CMK (cell line): ENCODE results near the gene PRKCE.
"Not testable (repeated sequence)": the region's sequence is repeated elsewhere in the genome, so short reads cannot be mapped to it uniquely, and the experiment has no call there.

Experiments
- DNase-seq: peaks from one replicate; pipeline ENCODE4 v3.0.0-alpha.2; 2010; ENCODE audit warnings: low read depth

The PRKCE gene

GRCh38 chr2:45889620-45890370 is 238.3 kb downstream of the PRKCE start:
- DNase-seq = no peak

- not testable (repeated sequence) for DNase-seq
Observed at GRCh38 chr2:45890371-45890646, 238.8 kb downstream of the PRKCE start.

GRCh38 chr2:45890819-45891218 is 239.3 kb downstream of the PRKCE start:
- no peak for DNase-seq

- DNase-seq = no peak
Observed at GRCh38 chr2:45891719-45892424, 240.4 kb downstream of the PRKCE start.

GRCh38 chr2:45892425-45892745 is 240.9 kb downstream of the PRKCE start:
- DNase-seq = no peak

DNA sequence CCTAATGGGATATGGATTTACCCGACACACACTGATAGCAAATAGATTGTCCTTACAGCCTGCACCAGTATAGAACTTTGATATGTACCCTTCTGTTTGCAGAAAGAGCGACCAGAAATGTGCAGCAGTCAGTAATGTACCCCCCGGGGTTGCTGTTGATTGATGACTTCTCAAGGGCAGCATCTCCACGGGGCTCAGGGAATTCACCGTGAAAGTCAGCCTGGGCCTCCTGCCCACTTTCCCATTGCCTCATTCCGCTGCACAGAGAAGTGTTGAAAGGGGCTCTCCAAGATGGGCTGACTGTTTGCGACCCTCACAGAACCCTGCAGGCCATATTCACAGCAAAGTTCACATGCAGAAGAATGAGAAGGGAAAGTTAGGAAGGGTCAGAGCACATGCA is 241.3 kb downstream of the PRKCE start:
- DNase-seq = no peak

- DNase-seq = no peak
Observed at GRCh38 chr2:45894211-45894610, 242.7 kb downstream of the PRKCE start.

- DNase-seq = no peak
Observed at GRCh38 chr2:45895241-45895861, 243.9 kb downstream of the PRKCE start.

- DNase-seq = no peak
Observed at GRCh38 chr2:45896311-45896710, 244.8 kb downstream of the PRKCE start.

GRCh38 chr2:45897842-45898241 is 246.4 kb downstream of the PRKCE start:
- no peak for DNase-seq

- no peak for DNase-seq
Observed at GRCh38 chr2:45898819-45899218, 247.3 kb downstream of the PRKCE start.

DNA sequence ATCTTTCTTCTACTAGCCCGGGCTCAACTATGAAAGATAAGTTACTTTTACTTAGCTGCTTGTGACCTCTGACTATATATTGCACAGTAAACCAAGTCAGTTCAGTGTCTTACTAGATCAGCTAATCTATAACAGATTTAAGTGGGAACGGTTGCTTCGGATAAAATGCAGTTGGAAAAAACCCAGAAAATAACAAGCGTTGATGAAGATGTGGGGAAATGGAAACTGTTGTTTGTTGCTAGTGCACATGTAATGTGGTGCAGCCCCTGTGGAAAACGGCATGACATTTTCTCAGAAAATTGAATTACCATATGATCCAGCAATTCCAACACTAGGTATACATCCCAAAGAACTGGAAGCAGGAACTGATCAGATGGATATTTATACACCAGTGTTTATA is 248.5 kb downstream of the PRKCE start:
- DNase-seq = no peak

DNA sequence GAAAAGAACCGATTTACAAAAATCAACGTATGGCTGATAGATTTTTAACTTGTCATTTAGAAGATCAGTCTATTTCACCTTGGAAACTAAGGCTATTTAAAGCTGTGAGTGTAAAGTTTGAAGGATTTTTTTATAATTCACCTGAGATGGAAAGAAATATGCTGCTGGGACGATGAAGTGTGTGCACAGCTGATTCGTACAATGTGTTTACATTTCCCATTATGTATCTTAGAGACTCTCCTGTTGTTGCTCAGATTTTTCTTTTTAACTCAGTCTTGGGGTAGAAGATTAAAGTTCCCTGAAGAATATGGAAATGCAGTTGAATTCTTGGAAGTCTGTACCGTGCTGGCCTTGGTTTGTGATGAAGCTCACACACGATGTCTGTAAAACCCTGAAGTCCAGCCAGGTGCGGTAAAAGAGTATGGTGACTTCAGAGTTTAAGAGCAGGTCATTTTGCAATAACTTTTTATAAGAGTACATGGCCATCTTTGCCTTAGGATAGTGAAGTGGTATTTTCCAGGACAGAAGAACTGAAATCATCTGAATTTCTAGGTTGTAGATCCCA is 250.1 kb downstream of the PRKCE start:
- no peak for DNase-seq

GRCh38 chr2:45902380-45902779 is 250.9 kb downstream of the PRKCE start:
- no peak for DNase-seq

DNA sequence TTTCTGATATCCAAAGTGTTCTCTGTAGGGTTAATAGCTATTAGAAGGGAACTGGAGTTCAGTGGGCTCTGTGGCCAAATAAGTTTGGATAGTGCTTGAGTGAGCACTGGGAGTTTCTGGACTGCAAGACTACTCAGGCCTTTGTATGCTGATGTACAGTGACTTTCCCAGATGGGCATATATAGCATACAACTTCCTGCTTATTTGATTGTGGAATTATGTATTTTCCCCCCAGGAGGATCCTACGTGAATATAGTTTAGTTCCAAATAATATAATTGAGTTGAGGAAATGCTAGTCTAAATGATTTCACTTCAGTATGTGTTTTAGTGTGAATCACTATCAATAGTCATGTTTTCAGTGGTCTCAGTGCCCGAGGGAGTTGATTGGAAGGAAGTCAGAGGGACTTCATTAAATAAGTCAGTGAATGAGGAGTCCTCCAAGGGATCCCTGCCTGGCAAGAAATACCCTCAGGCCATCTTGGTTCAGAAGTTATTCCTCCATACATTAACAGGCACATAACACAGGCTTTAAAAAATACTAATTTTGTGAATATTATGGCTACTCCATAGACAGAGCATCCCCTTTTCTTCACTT is 251.4 kb downstream of the PRKCE start:
- no peak for DNase-seq

- no peak for DNase-seq
Observed at GRCh38 chr2:45904267-45904945, 252.9 kb downstream of the PRKCE start.

GRCh38 chr2:45904946-45905631 is 253.6 kb downstream of the PRKCE start:
- no peak for DNase-seq

DNA sequence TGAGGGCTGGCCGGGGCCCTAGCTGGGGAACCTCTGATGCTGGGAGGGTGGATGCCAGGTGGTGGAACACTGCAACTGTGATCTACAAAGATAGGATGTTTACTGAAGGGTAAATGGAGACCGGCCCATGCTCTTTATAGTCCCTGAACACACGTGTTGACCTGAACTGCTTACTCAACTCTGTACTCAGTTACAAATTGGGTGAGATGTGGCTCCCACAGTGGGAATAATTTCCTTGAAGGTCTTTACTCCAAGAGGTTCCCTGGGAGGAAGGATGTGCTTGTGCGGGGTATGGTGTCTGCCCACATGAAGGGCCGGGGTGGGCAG is 254.1 kb downstream of the PRKCE start:
- no peak for DNase-seq

DNA sequence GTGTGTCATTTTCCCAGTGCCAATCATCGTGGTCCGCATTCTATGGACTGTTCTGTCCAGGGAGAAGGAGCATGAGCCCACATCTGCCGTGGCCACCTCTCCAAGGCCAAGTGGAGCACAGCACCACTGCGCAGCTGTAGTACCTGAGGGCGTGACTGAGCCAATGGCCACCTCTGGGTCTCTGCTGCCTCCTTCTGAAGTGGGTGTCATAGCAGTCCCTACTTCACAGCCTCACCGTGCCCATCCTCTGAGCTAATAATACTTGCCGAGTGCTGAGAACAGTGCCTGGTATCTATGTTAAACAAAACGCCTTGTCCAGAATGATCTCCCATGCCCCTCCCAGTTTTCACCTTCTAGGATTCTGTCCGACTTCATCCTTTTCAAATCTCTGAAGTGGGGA is 256.1 kb downstream of the PRKCE start:
- no peak for DNase-seq

DNA sequence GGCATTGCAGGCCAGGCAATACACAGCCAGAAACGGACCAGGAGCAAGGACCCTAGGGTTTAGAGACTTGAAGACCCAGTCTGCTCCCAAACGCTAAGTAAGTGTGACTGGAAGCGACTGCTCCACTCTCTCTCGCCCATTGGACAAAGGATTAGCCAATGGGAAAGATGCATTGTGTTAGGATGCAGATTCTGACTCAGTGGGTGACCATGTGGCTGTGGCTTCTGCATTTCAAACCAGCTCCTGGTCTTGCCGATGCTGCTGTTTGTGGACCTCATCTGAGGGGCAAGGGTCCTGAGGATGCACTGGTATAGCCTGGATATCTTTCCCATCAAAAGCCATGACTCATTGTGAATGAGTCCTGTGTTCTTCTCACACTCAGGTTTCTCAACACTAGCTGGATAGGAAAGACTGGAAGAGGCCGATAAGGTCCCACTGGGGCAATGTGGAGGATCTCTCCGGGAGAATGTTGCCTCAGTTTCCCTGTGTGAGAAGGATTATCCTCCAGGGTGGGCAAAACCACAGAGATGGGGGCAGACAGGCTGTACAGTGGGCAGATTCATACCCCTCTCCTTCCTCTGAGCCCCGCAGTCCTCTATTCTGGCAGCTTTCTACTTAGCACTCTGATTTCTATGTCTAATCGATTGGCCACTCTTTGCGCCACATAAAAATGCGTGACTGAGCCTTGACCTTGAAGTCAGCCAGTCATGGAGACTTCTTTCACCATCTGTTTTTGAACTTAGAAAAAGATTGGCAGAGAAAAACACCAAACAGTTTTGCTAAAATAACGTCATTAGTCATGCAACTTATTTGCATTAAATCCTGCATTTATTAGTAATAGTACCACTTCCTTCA is 257.1 kb downstream of the PRKCE start:
- DNase-seq = no peak

DNA sequence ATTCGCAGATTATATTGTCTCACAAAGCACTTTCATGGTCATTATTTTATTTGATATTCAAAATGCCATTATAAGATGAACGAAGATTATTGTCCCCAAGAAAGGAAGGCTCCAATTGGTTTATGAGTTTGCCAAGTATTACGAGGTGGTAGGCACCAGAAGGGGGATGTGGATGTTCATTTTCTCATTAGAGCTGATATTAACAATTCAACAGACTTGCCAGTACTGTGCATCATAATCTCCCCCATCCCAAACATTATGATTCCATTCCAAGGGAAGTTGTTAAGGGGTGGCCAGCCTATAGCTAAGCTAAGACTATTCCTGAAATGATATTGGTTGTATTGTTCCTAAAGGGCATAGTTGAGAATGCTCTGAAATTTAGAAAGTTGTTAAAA is 257.7 kb downstream of the PRKCE start:
- no peak for DNase-seq
